Astrocyte (in vitro differentiated cells and primary cell): ENCODE measurements around the gene DOCK3. TPM values are rescaled to one million over a fixed set of nuclear protein-coding genes. Genes with fewer than 3 reads are reported as not detected.

ENCODE experiments used
- DNase-seq: peaks from one replicate; pipeline ENCODE4 v3.0.0-alpha.2; 2010; ENCODE audit warnings: low read depth
- FAIRE-seq: peaks from 2 replicates; lab custom pipeline; 2011; peaks lifted over from hg19 to GRCh38; lab: Jason Lieb, UNC
- H2AFZ ChIP-seq: 2 replicates; pipeline ENCODE4 v1.6.0; 2012; ENCODE audit warnings: low read depth, low read length, inconsistent platforms
- H3K27ac ChIP-seq: 2 replicates; pipeline ENCODE4 v1.5.1; 2011; ENCODE audit warnings: low read depth, low read length, inconsistent platforms
- H3K27me3 ChIP-seq: 2 replicates; pipeline ENCODE4 v1.6.0; 2011; ENCODE audit warnings: low read length, inconsistent platforms; ENCODE audit not compliant: insufficient read depth
- H3K36me3 ChIP-seq: 2 replicates; pipeline ENCODE4 v1.5.1; 2011; ENCODE audit warnings: low read length, inconsistent platforms; ENCODE audit not compliant: insufficient read depth
- H3K4me1 ChIP-seq: 2 replicates; pipeline ENCODE4 v1.5.1; 2011; ENCODE audit warnings: low read length, inconsistent platforms; ENCODE audit not compliant: insufficient read depth
- H3K4me2 ChIP-seq: 2 replicates; pipeline ENCODE4 v1.6.0; 2012; ENCODE audit warnings: low read length, inconsistent platforms
- H3K4me3 ChIP-seq: 2 replicates; pipeline ENCODE4 v1.5.1; 2011; ENCODE audit warnings: low read depth, mild to moderate bottlenecking, low read length, inconsistent platforms; ENCODE audit not compliant: insufficient read depth
- H3K79me2 ChIP-seq: 2 replicates; pipeline ENCODE4 v1.6.0; 2012; ENCODE audit warnings: mild to moderate bottlenecking, low read length, inconsistent platforms; ENCODE audit not compliant: insufficient read depth
- H3K9ac ChIP-seq: 2 replicates; pipeline ENCODE4 v1.6.0; 2012; ENCODE audit warnings: mild to moderate bottlenecking, low read length, inconsistent platforms
- H3K9me3 ChIP-seq: 2 replicates; pipeline ENCODE4 v1.5.1; 2012; ENCODE audit warnings: low read depth, mild to moderate bottlenecking, low read length, inconsistent platforms; ENCODE audit not compliant: insufficient read depth
- H4K20me1 ChIP-seq: 2 replicates; pipeline ENCODE4 v1.6.0; 2012; ENCODE audit warnings: low read length, inconsistent platforms; ENCODE audit not compliant: insufficient read depth
- H3K27ac Mint-ChIP-seq: one replicate; pipeline ENCODE4 v1.8.0; 2021; ENCODE audit warnings: mild to moderate bottlenecking, mixed read lengths; ENCODE audit not compliant: unreplicated experiment
- H3K27me3 Mint-ChIP-seq: one replicate; pipeline ENCODE4 v1.8.0; 2021; ENCODE audit warnings: low read depth, mixed read lengths; ENCODE audit not compliant: unreplicated experiment
- H3K36me3 Mint-ChIP-seq: one replicate; pipeline ENCODE4 v1.8.0; 2021; ENCODE audit warnings: low read depth, mixed read lengths; ENCODE audit not compliant: unreplicated experiment
- H3K4me1 Mint-ChIP-seq: one replicate; pipeline ENCODE4 v1.8.0; 2021; ENCODE audit warnings: low read depth, mixed read lengths; ENCODE audit not compliant: unreplicated experiment
- H3K4me3 Mint-ChIP-seq: one replicate; pipeline ENCODE4 v1.8.0; 2021; ENCODE audit warnings: mild to moderate bottlenecking, moderate library complexity, mixed read lengths; ENCODE audit not compliant: unreplicated experiment
- H3K9me3 Mint-ChIP-seq: one replicate; pipeline ENCODE4 v1.8.0; 2021; ENCODE audit warnings: mild to moderate bottlenecking, mixed read lengths; ENCODE audit not compliant: unreplicated experiment
- CTCF ChIP-seq: IDR thresholded peaks from 2 replicates; pipeline ENCODE4 v1.5.1; 2011; ENCODE audit warnings: low read depth, mild to moderate bottlenecking, inconsistent platforms, low read length, moderate library complexity; ENCODE audit not compliant: insufficient read depth
- EZH2 ChIP-seq: IDR thresholded peaks from 2 replicates; pipeline ENCODE4 v1.6.1; 2012; ENCODE audit warnings: mild to moderate bottlenecking, low read length, inconsistent platforms; ENCODE audit not compliant: insufficient read depth
- total RNA-seq: library from RNA; stranded (reverse); gene quantifications from 2 replicates; pipeline ENCODE4 v1.2.1, GENCODE V29; 2021

The DOCK3 gene
- total RNA-seq, 1 donor from 2014 or later: 3.3 TPM

GRCh38 chr3:51271172-51271571 is 596.4 kb downstream of the DOCK3 start:
- DNase-seq (no peak), FAIRE-seq (no peak)
- Histone ChIP-seq H3K4me2 (no peak overlapping the region), H4K20me1 (no peaks in the 10 kb centered on the region), H3K36me3 (no peaks in the 10 kb centered on the region), H3K4me3 (no peak overlapping the region), H3K4me1 (no peaks in the 10 kb centered on the region), H3K27ac (no peak overlapping the region), H3K9ac (no peak overlapping the region), H3K27me3 (no peaks in the 10 kb centered on the region), H3K9me3 (no peaks in the 10 kb centered on the region), H2AFZ (no peak overlapping the region), H3K79me2 (no peaks in the 10 kb centered on the region)
- TF ChIP-seq EZH2: no peak
- TF ChIP-seq CTCF: no peak
- H3K27me3 Mint-ChIP-seq: no peaks in the 10 kb centered on the region
- peaks cover 9% of the 10 kb centered on the region for H3K9me3 Mint-ChIP-seq
- peaks cover 8% of the 10 kb centered on the region for H3K4me1 Mint-ChIP-seq
- H3K27ac Mint-ChIP-seq: peak overlapping the region; percentile 78
- H3K36me3 Mint-ChIP-seq: peaks cover 5% of the 10 kb centered on the region
- H3K4me3 Mint-ChIP-seq: no peak overlapping the region

GRCh38 chr3:51274052-51274451 is 599.3 kb downstream of the DOCK3 start:
- no peak overlapping the region for H3K4me3 Mint-ChIP-seq
- H3K4me1 ChIP-seq: no peaks in the 10 kb centered on the region
- no peaks in the 10 kb centered on the region for H3K27me3 Mint-ChIP-seq
- TF ChIP-seq EZH2 (no peak), CTCF (no peak)
- FAIRE-seq: no peak
- DNase-seq: no peak
- no peaks in the 10 kb centered on the region for H3K9me3 ChIP-seq
- no peaks in the 10 kb centered on the region for H3K27me3 ChIP-seq
- no peaks in the 10 kb centered on the region for H4K20me1 ChIP-seq
- H3K4me2 ChIP-seq: no peak overlapping the region
- H3K9ac ChIP-seq: no peak overlapping the region
- no peak overlapping the region for H3K4me3 ChIP-seq
- peaks cover 2% of the 10 kb centered on the region for H3K9me3 Mint-ChIP-seq
- H2AFZ ChIP-seq: no peak overlapping the region
- no peak overlapping the region for H3K27ac ChIP-seq
- H3K27ac Mint-ChIP-seq: no peak overlapping the region
- H3K4me1 Mint-ChIP-seq: peaks cover 8% of the 10 kb centered on the region
- no peaks in the 10 kb centered on the region for H3K36me3 ChIP-seq
- no peaks in the 10 kb centered on the region for H3K79me2 ChIP-seq
- no peaks in the 10 kb centered on the region for H3K36me3 Mint-ChIP-seq

- Histone ChIP-seq H3K4me3 (no peak overlapping the region), H3K9me3 (no peaks in the 10 kb centered on the region), H3K4me2 (no peak overlapping the region), H3K4me1 (no peaks in the 10 kb centered on the region), H3K9ac (no peak overlapping the region), H3K27me3 (no peaks in the 10 kb centered on the region), H3K36me3 (no peaks in the 10 kb centered on the region), H4K20me1 (no peaks in the 10 kb centered on the region), H3K79me2 (no peaks in the 10 kb centered on the region), H3K27ac (no peak overlapping the region), H2AFZ (no peak overlapping the region)
- H3K36me3 Mint-ChIP-seq: no peaks in the 10 kb centered on the region
- H3K4me1 Mint-ChIP-seq: peaks cover 8% of the 10 kb centered on the region
- no peaks in the 10 kb centered on the region for H3K27me3 Mint-ChIP-seq
- no peak for FAIRE-seq
- DNase-seq: no peak
- H3K4me3 Mint-ChIP-seq: no peak overlapping the region
- peaks cover 2% of the 10 kb centered on the region for H3K9me3 Mint-ChIP-seq
- TF ChIP-seq EZH2: no peak
- no peak for TF ChIP-seq CTCF
- no peak overlapping the region for H3K27ac Mint-ChIP-seq
Measured at GRCh38 chr3:51275111-51275805, 600.5 kb downstream of the DOCK3 start.
